HEK293 (cell line): ENCODE results near the gene CASKIN1.

Experiments used
- CTCF ChIA-PET: fragments of 350-600 bp; formaldehyde crosslinking; extraction: SDS; loops from one replicate; lab custom pipeline; 2021; ENCODE audit warnings: antibody characterized with exemption; lab: Yijun Ruan, JAX
- POLR2A ChIA-PET: fragments of 300-600 bp; formaldehyde crosslinking; extraction: SDS; loops from one replicate; lab custom pipeline; 2020; ENCODE audit warnings: antibody characterized with exemption, inconsistent platforms; lab: Yijun Ruan, JAX
- H3K27ac ChIP-seq: fragments of 200-500 bp; sonication (Bioruptor generic); 2 replicates; pipeline ENCODE4 v1.5.1; 2014; ENCODE audit warnings: low read depth, low read length, control low read depth, inconsistent platforms; ENCODE audit errors: extremely low read depth
- H3K36me3 ChIP-seq, 2 experiments: fragments of 200-500 bp in 1 of 2; sonication (Bioruptor generic) in 1 of 2; 1 replicate in 1 of 2; 2 replicates in 1 of 2; pipeline ENCODE4 v1.5.1; 2014 to 2017; ENCODE audit warnings: inconsistent platforms in 2 of 2, low read length in 2 of 2; ENCODE audit not compliant: control insufficient read depth in 2 of 2, insufficient read depth in 1 of 2
- H3K4me1 ChIP-seq: fragments of 200-500 bp; sonication (Bioruptor generic); 2 replicates; pipeline ENCODE4 v1.5.1; 2014; ENCODE audit warnings: mild to moderate bottlenecking, low read length, inconsistent platforms; ENCODE audit not compliant: control insufficient read depth, insufficient read depth
- H3K4me3 ChIP-seq: 2 replicates; pipeline ENCODE4 v1.5.1; 2011; ENCODE audit warnings: low read depth, mild to moderate bottlenecking, control low read depth, low read length, moderate library complexity
- H3K9me3 ChIP-seq: fragments of 200-500 bp; sonication (Bioruptor generic); 2 replicates; pipeline ENCODE4 v1.5.1; 2014; ENCODE audit warnings: low read depth, low read length, inconsistent platforms; ENCODE audit not compliant: control insufficient read depth, insufficient read depth
- BCL11A ChIP-seq: fragments of 450-650 bp; formaldehyde crosslinking; IDR thresholded peaks from 2 replicates; pipeline ENCODE4 v1.5.1; 2016; ENCODE audit warnings: low read depth, missing biosample characterization, missing genetic modification characterization
- KLF10 ChIP-seq: fragments of 450-650 bp; IDR thresholded peaks from 2 replicates; pipeline ENCODE4 v1.5.1; 2018; ENCODE audit warnings: missing biosample characterization, mild to moderate bottlenecking, missing genetic modification characterization
- KLF16 ChIP-seq: fragments of 450-650 bp; formaldehyde crosslinking; IDR thresholded peaks from 2 replicates; pipeline ENCODE4 v1.5.1; 2017; ENCODE audit warnings: missing biosample characterization, missing genetic modification characterization
- KLF17 ChIP-seq: fragments of 450-650 bp; formaldehyde crosslinking; IDR thresholded peaks from 2 replicates; pipeline ENCODE4 v1.5.1; 2016; ENCODE audit warnings: missing biosample characterization, missing genetic modification characterization
- MEIS1 ChIP-seq: sonication (generic); formaldehyde crosslinking; IDR thresholded peaks from 2 replicates; pipeline ENCODE4 v1.8.1; 2022; ENCODE audit warnings: missing genetic modification reagents, mild to moderate bottlenecking, borderline replicate concordance
- OVOL3 ChIP-seq: fragments of 450-650 bp; formaldehyde crosslinking; IDR thresholded peaks from 2 replicates; pipeline ENCODE4 v1.5.1; 2016; ENCODE audit warnings: missing biosample characterization, missing genetic modification characterization
- SP3 ChIP-seq: fragments of 450-650 bp; formaldehyde crosslinking; IDR thresholded peaks from 2 replicates; pipeline ENCODE4 v1.5.1; 2016; ENCODE audit warnings: missing biosample characterization, missing genetic modification characterization
- WT1 ChIP-seq: fragments of 450-650 bp; formaldehyde crosslinking; IDR thresholded peaks from 2 replicates; pipeline ENCODE4 v1.5.1; 2016; ENCODE audit warnings: missing biosample characterization, missing genetic modification characterization
- ZBTB21 ChIP-seq: fragments of 450-650 bp; formaldehyde crosslinking; IDR thresholded peaks from 2 replicates; pipeline ENCODE4 v1.5.1; 2017; ENCODE audit warnings: missing biosample characterization, missing genetic modification characterization
- ZNF121 ChIP-seq: fragments of 450-650 bp; formaldehyde crosslinking; IDR thresholded peaks from 2 replicates; pipeline ENCODE4 v1.5.1; 2016; ENCODE audit warnings: missing biosample characterization, missing genetic modification characterization
- ZNF169 ChIP-seq: fragments of 450-650 bp; formaldehyde crosslinking; IDR thresholded peaks from 2 replicates; pipeline ENCODE4 v1.5.1; 2016; ENCODE audit warnings: missing biosample characterization, missing genetic modification characterization
- ZNF23 ChIP-seq: fragments of 450-650 bp; formaldehyde crosslinking; IDR thresholded peaks from 2 replicates; pipeline ENCODE4 v1.5.1; 2016; ENCODE audit warnings: missing biosample characterization, missing genetic modification characterization, borderline replicate concordance
- ZNF394 ChIP-seq: fragments of 450-650 bp; formaldehyde crosslinking; IDR thresholded peaks from 2 replicates; pipeline ENCODE4 v1.5.1; 2016; ENCODE audit warnings: missing biosample characterization, missing genetic modification characterization, mild to moderate bottlenecking, moderate library complexity, borderline replicate concordance
- ZNF398 ChIP-seq: fragments of 450-650 bp; formaldehyde crosslinking; IDR thresholded peaks from 2 replicates; pipeline ENCODE4 v1.5.1; 2017; ENCODE audit warnings: missing biosample characterization, missing genetic modification characterization
- ZNF560 ChIP-seq: fragments of 450-650 bp; formaldehyde crosslinking; IDR thresholded peaks from 2 replicates; pipeline ENCODE4 v1.5.1; 2017; ENCODE audit warnings: missing biosample characterization, missing genetic modification characterization, borderline replicate concordance
- ZNF596 ChIP-seq: fragments of 450-650 bp; IDR thresholded peaks from 2 replicates; pipeline ENCODE4 v1.5.0; 2018; ENCODE audit warnings: missing biosample characterization, mild to moderate bottlenecking, missing genetic modification characterization, moderate library complexity
- ZNF600 ChIP-seq: fragments of 450-650 bp; formaldehyde crosslinking; IDR thresholded peaks from 2 replicates; pipeline ENCODE4 v1.5.1; 2016; ENCODE audit warnings: missing biosample characterization, missing genetic modification characterization
- ZNF624 ChIP-seq: fragments of 450-650 bp; formaldehyde crosslinking; IDR thresholded peaks from 2 replicates; pipeline ENCODE4 v1.5.1; 2017; ENCODE audit warnings: missing biosample characterization, missing genetic modification characterization
- ZNF785 ChIP-seq: fragments of 450-650 bp; formaldehyde crosslinking; IDR thresholded peaks from 2 replicates; pipeline ENCODE4 v1.5.1; 2016; ENCODE audit warnings: missing biosample characterization, missing genetic modification characterization
- ZSCAN16 ChIP-seq: fragments of 450-650 bp; formaldehyde crosslinking; IDR thresholded peaks from 2 replicates; pipeline ENCODE4 v1.5.1; 2016; ENCODE audit warnings: missing biosample characterization, missing genetic modification characterization
- ZSCAN5A ChIP-seq: fragments of 450-650 bp; formaldehyde crosslinking; IDR thresholded peaks from 2 replicates; pipeline ENCODE4 v1.5.1; 2016; ENCODE audit warnings: missing biosample characterization, missing genetic modification characterization
- TF ChIP-seq, protein P1 (sequence below): fragments of 450-650 bp; formaldehyde crosslinking; IDR thresholded peaks from 2 replicates; pipeline ENCODE4 v1.5.1; 2016; ENCODE audit warnings: missing biosample characterization, missing genetic modification characterization
- TF ChIP-seq, protein P2 (sequence below): fragments of 450-650 bp; formaldehyde crosslinking; IDR thresholded peaks from 2 replicates; pipeline ENCODE4 v1.5.1; 2017; ENCODE audit warnings: missing biosample characterization, missing genetic modification characterization
- TF ChIP-seq, protein P3 (sequence below): fragments of 450-650 bp; formaldehyde crosslinking; IDR thresholded peaks from 2 replicates; pipeline ENCODE4 v1.5.1; 2016; ENCODE audit warnings: missing biosample characterization, missing genetic modification characterization
- TF ChIP-seq, protein P4 (sequence below): fragments of 450-650 bp; formaldehyde crosslinking; IDR thresholded peaks from 2 replicates; pipeline ENCODE4 v1.5.1; 2016; ENCODE audit warnings: missing biosample characterization, missing genetic modification characterization

CASKIN1 gene

GRCh38 chr16:2151188-2152091 lies 45.0 kb downstream of the CASKIN1 start:
- H3K36me3 ChIP-seq = peaks cover 0 to 40% of the 10 kb centered on the region in 2 experiments; a peak in 2 of 3 replicates
- no peak overlapping the region for H3K4me3 ChIP-seq
- CTCF ChIA-PET = interaction anchor here (0.6 to 2.1 kb wide), 8 partner anchors 10 to 273 kb away, joined by 3 to 18 read pairs (median 4); partner anchors contain the start of gene PKD1
- no peak overlapping the region for H3K27ac ChIP-seq
- no peaks in the 10 kb centered on the region for H3K9me3 ChIP-seq
- peaks cover 4% of the 10 kb centered on the region for H3K4me1 ChIP-seq
- POLR2A ChIA-PET = interaction anchor here (0.6 to 2.2 kb wide), 8 partner anchors 10 to 388 kb away, joined by 3 to 12 read pairs (median 4); partner anchors contain the start of genes MLST8 and RPS2
- TF ChIP-seq WT1 (tag by site-specific recombination) = no peak
- TF ChIP-seq BCL11A (tag by site-specific recombination) = peak; percentile 79; the same call in 1 of the 2 replicates
- no peak for TF ChIP-seq ZNF169 (tag by site-specific recombination)
- no peak for TF ChIP-seq ZNF560 (tag by site-specific recombination)
- TF ChIP-seq, protein P1, sequence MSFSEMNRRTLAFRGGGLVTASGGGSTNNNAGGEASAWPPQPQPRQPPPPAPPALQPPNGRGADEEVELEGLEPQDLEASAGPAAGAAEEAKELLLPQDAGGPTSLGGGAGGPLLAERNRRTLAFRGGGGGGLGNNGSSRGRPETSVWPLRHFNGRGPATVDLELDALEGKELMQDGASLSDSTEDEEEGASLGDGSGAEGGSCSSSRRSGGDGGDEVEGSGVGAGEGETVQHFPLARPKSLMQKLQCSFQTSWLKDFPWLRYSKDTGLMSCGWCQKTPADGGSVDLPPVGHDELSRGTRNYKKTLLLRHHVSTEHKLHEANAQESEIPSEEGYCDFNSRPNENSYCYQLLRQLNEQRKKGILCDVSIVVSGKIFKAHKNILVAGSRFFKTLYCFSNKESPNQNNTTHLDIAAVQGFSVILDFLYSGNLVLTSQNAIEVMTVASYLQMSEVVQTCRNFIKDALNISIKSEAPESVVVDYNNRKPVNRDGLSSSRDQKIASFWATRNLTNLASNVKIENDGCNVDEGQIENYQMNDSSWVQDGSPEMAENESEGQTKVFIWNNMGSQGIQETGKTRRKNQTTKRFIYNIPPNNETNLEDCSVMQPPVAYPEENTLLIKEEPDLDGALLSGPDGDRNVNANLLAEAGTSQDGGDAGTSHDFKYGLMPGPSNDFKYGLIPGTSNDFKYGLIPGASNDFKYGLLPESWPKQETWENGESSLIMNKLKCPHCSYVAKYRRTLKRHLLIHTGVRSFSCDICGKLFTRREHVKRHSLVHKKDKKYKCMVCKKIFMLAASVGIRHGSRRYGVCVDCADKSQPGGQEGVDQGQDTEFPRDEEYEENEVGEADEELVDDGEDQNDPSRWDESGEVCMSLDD (tag by site-specific recombination) = no peak
- TF ChIP-seq KLF10 (tag by site-specific recombination) = no peak
- TF ChIP-seq ZNF394 (tag by site-specific recombination) = no peak
- TF ChIP-seq MEIS1 = no peak
- no peak for TF ChIP-seq KLF17 (tag by site-specific recombination)
- peak; percentile 91 for TF ChIP-seq ZNF121 (tag by site-specific recombination)
- no peak for TF ChIP-seq ZBTB21 (tag by site-specific recombination)
- no peak for TF ChIP-seq OVOL3 (tag by site-specific recombination)
- TF ChIP-seq ZSCAN5A (tag by site-specific recombination) = no peak
- TF ChIP-seq KLF16 (tag by site-specific recombination) = 0 out of 2 replicates have a peak, but pooled peaks have one; percentile 0
- no peak for TF ChIP-seq ZSCAN16 (tag by site-specific recombination)
- TF ChIP-seq, protein P2, sequence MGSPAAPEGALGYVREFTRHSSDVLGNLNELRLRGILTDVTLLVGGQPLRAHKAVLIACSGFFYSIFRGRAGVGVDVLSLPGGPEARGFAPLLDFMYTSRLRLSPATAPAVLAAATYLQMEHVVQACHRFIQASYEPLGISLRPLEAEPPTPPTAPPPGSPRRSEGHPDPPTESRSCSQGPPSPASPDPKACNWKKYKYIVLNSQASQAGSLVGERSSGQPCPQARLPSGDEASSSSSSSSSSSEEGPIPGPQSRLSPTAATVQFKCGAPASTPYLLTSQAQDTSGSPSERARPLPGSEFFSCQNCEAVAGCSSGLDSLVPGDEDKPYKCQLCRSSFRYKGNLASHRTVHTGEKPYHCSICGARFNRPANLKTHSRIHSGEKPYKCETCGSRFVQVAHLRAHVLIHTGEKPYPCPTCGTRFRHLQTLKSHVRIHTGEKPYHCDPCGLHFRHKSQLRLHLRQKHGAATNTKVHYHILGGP (tag by site-specific recombination) = no peak
- no peak for TF ChIP-seq ZNF596 (tag by site-specific recombination)
- TF ChIP-seq ZNF785 (tag by site-specific recombination) = no peak
- no peak for TF ChIP-seq ZNF23
- TF ChIP-seq SP3 (tag by site-specific recombination) = 0 out of 2 replicates have a peak, but pooled peaks have one; percentile 0
- no peak for TF ChIP-seq ZNF624 (tag by site-specific recombination)
- TF ChIP-seq, protein P3, sequence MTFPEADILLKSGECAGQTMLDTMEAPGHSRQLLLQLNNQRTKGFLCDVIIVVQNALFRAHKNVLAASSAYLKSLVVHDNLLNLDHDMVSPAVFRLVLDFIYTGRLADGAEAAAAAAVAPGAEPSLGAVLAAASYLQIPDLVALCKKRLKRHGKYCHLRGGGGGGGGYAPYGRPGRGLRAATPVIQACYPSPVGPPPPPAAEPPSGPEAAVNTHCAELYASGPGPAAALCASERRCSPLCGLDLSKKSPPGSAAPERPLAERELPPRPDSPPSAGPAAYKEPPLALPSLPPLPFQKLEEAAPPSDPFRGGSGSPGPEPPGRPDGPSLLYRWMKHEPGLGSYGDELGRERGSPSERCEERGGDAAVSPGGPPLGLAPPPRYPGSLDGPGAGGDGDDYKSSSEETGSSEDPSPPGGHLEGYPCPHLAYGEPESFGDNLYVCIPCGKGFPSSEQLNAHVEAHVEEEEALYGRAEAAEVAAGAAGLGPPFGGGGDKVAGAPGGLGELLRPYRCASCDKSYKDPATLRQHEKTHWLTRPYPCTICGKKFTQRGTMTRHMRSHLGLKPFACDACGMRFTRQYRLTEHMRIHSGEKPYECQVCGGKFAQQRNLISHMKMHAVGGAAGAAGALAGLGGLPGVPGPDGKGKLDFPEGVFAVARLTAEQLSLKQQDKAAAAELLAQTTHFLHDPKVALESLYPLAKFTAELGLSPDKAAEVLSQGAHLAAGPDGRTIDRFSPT = 0 out of 2 replicates have a peak, but pooled peaks have one; percentile 40
- TF ChIP-seq, protein P4, sequence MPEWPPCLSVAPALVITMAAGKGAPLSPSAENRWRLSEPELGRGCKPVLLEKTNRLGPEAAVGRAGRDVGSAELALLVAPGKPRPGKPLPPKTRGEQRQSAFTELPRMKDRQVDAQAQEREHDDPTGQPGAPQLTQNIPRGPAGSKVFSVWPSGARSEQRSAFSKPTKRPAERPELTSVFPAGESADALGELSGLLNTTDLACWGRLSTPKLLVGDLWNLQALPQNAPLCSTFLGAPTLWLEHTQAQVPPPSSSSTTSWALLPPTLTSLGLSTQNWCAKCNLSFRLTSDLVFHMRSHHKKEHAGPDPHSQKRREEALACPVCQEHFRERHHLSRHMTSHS (tag by site-specific recombination) = no peak
- no peak for TF ChIP-seq ZNF398 (tag by site-specific recombination)
- peak; percentile 67 for TF ChIP-seq ZNF600
